Central memory CD4-positive, alpha-beta T cell (primary cell): ENCODE measurements around the gene PFDN2.
"Not testable (repeated sequence)": the region's sequence is repeated elsewhere in the genome, so short reads cannot be mapped to it uniquely, and the experiment has no call there.

Experiments used
- DNase-seq: peaks from one replicate; pipeline ENCODE4 v3.0.0; 2022

Gene PFDN2

DNA sequence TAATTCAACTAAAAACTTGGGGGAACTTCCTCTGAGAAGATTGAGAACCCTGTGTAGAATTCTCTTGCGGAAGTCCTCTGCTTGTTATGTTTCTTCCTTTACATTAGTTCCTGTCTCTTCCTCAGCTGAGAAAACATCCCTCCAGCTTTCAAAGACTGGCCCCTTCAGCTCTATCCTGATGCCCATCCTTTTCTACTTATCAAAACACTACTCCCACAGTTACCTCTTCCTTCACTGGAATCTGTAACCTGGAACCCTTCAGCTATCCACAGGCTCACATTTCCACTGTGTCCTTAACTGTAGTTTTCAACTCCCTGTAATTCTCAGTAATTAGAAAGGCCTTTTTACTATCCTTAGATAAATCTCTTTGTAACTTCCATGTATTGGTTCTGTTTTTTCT, 20.6 kb upstream of the PFDN2 start:
- DNase-seq, result no peak

GRCh38 chr1:161137881-161138280, 20.0 kb upstream of the PFDN2 start:
- DNase-seq, result no peak

- DNase-seq, result no peak
Observed at GRCh38 chr1:161133220-161133740, 15.4 kb upstream of the PFDN2 start.

- DNase-seq, result peak; percentile 94
Observed at GRCh38 chr1:161132410-161133219, 14.8 kb upstream of the PFDN2 start, which contains the start of gene DEDD. DEDD (minus strand) TSS chr1:161132667; CDS start chr1:161124462, 8,205 bp downstream.

GRCh38 chr1:161131523-161132409, 13.9 kb upstream of the PFDN2 start:
- peak; percentile 21 for DNase-seq

GRCh38 chr1:161130266-161130665, 12.4 kb upstream of the PFDN2 start:
- DNase-seq, result no peak

DNA sequence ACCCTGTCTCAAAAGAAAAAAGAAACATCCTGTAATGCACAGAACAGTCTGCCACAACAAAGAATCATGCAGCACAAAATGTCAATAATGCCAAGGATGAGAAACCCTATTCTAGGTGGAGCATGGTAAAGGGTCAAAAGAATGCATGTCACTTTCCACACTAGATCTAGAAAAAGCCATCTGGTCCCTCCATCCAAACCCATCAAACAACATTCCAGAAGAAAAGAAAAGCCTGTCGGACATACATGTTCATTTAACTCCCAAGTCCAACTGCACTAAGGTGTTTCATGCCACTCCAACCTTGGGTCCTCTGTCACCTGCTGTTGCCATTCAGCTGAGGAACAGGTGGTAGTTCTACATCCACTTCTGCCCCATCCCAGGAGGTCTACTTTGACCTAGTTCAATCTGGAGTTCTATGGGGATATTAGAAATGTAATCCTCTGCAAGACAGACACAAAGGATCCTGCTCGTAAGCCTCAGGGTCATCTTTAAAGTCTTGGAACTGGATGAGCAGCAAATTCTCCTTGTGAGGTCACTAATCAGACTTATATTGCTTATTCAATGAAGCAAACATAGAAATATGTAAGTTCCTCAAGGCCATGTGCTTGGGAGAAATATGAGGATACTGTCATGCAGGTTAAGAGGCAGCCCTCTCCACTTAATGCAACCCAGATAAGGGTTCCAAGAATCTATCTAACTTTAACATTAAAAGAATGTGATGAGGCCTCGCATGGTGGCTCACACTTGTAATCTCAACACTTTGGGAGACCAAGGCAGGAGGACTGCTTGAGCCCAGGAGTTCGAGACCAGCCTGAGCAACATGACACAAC, 11.0 kb upstream of the PFDN2 start:
- no peak for DNase-seq

DNA sequence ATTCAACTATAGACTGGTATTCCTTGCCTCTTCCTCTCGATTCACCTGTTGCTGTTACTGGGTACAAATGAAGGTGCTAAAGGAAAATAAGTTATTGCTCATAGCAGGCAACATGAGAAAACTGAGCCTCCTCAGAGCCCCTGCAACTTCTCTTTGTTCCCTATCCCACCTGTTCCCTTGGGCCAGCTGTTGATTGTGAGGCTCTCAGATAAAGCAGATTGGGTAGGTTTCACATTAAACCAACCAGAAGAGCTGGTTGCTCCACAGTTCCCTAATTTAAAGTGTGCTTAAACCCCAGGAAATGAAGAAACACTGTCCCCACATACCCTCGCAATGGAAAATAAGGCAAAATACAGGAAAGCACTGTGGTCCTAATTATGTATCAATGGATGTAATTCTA, 9.8 kb upstream of the PFDN2 start:
- no peak for DNase-seq

DNA sequence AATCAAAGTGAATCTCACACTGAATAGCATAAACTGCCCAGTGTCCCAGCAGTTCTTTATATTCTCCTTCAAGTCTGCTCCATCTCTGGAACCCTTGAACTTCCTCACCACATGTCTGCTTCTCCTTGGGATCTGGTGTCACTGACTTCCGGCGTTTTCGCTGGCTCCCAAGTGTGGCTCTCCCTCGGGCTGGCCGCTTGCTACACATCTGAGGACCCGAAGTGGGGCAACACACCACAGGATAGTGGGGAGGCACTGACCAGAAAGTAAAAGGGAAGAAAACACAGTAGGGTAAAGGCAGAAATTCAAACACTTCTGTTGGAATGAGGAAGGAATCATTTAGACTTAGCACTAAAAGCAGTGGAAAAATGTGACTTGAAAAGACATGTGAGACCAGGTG, 5.1 kb upstream of the PFDN2 start:
- no peak for DNase-seq

GRCh38 chr1:161121834-161122233, 4.0 kb upstream of the PFDN2 start:
- DNase-seq, result no peak

- DNase-seq, result no peak
Observed at GRCh38 chr1:161121042-161121650, 3.3 kb upstream of the PFDN2 start.

- peak; percentile 71 for DNase-seq
Observed at GRCh38 chr1:161119092-161119903, 1.5 kb upstream of the PFDN2 start.

GRCh38 chr1:161115961-161116360, 1.9 kb downstream of the PFDN2 start:
- DNase-seq, result not testable (repeated sequence)

GRCh38 chr1:161115132-161115711, 2.6 kb downstream of the PFDN2 start:
- no peak for DNase-seq

DNA sequence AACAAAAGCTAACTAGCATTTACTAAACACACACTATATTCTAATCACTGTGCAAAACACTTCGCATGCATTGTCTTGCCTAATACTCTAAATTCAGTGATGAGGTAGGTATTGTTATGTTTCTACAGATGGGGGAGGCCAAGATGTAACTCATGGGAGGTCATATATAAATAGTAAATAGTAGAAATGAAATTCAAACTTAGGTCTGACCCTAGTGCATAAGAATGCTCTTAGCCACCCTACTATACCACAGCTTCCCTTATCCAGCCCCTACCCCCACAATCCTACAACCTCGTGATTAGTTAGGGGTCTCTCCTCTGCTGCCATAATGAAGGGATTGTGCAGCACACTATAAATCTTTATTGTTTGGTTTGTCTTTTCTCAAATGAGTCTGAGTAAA, 3.3 kb downstream of the PFDN2 start:
- DNase-seq, result no peak

DNA sequence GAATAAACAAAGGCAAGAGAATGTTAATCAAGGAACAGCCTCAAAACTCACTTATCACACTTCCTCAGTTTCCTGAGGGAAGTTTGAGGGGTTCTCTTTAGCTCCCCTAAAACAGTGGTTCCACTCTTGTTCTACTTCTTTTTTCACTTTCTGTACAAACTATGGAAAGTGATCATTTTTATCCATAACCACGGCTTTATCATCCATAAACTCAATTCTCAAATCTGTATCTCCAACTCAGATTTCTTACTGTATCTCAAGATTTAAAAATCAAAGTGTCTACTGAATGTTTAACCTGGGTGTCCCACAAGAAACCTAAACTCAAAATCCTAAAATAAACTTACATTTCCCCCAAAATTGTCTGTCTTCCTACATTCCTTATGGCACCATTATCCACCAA, 3.9 kb downstream of the PFDN2 start:
- no peak for DNase-seq

GRCh38 chr1:161111527-161111926, 6.3 kb downstream of the PFDN2 start:
- DNase-seq, result no peak

GRCh38 chr1:161111117-161111516, 6.7 kb downstream of the PFDN2 start:
- no peak for DNase-seq

DNA sequence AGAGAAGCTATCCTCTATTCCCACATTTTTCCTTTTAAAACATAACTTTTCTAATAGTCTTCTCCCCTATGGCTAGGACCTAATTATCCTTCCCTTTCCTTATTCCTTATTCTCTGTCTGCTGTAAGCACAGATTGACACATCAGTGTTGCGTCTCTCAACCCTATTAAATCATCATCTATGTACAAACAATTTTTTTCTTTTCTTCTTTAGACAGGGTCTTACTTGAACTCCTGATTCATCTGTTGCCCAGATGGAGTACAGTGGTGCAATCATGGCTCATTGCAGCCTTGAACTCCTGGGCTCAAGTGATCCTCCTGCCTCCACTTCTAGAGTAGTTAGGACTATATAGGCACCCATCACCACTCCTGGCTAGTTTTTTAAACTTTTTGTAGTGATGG, 11.4 kb downstream of the PFDN2 start:
- no peak for DNase-seq

DNA sequence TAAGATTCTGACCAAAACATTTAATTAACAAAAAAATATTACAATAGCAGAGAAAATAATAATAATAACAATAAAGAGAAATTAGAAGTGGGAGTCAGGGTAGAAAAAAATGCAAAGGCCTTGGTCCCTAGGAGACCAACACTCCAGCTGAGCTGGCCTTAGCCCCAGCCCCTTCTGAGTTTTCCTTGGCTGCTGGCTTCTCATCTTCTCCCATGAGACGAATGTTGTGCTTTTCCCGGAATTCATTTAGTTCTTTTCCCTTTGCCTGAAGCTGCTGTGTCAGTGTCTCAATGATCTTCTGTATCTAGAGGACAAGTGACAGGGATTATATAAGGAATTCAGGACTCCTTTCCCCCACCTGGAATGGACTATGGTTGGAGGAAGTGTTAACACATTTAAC, 17.3 kb downstream of the PFDN2 start:
- DNase-seq, result no peak
